ENCODE data around the gene CTIF. TPM values are rescaled to one million over a fixed set of nuclear protein-coding genes. Genes with fewer than 3 reads are reported as not detected.

The CTIF gene
- total and polyA plus RNA-seq, 2 experiments from 2014 or later, result 22.1 to 27.9 TPM

GRCh38 chr18:48862132-48862531 is 323.3 kb downstream of the CTIF start:
- Histone ChIP-seq H3K4me3 (no peak overlapping the region), H2AFZ (no peak overlapping the region), H3K4me1 (ENCODE audit: insufficient read depth) (peaks cover 18% of the 10 kb centered on the region), H3K9me2 (replicated peaks; ENCODE audit: insufficient read depth) (no peaks in the 10 kb centered on the region), H3K27me3 (no peaks in the 10 kb centered on the region), H3K4me2 (no peak overlapping the region), H3K36me3 (replicated peaks; ENCODE audit: insufficient read depth, low read depth) (no peaks in the 10 kb centered on the region), H3K79me2 (no peaks in the 10 kb centered on the region), H4K20me1 (ENCODE audit: insufficient read depth, poor library complexity, severe bottlenecking) (no peaks in the 10 kb centered on the region), H3K27ac (no peak overlapping the region), H3K9me3 (ENCODE audit: low read depth) (no peaks in the 10 kb centered on the region)
- WGBS (ENCODE audit: low lambda C conversion rate, missing lambda C conversion rate), result 79% methylated on average over 16 of the region's 16 CpGs
- DNase-seq (ENCODE audit: low spot score), result no peak
- TF ChIP-seq CTCF (IDR thresholded peaks at IDR 0.05; ENCODE audit: poor library complexity), result no peak
- TF ChIP-seq EZH2phosphoT487 (IDR thresholded peaks at IDR 0.05; ENCODE audit: low read depth, severe bottlenecking, unreplicated experiment), result no peak
- no peak for TF ChIP-seq EZH2 (IDR thresholded peaks at IDR 0.05; ENCODE audit: borderline replicate concordance)

- Histone ChIP-seq H3K4me2 (no peak overlapping the region), H3K9me3 (ENCODE audit: low read depth) (no peaks in the 10 kb centered on the region), H3K4me1 (ENCODE audit: insufficient read depth) (peaks cover 18% of the 10 kb centered on the region), H2AFZ (no peak overlapping the region), H4K20me1 (ENCODE audit: insufficient read depth, poor library complexity, severe bottlenecking) (no peaks in the 10 kb centered on the region), H3K36me3 (replicated peaks; ENCODE audit: insufficient read depth, low read depth) (no peaks in the 10 kb centered on the region), H3K27me3 (no peaks in the 10 kb centered on the region), H3K9me2 (replicated peaks; ENCODE audit: insufficient read depth) (no peaks in the 10 kb centered on the region), H3K27ac (no peak overlapping the region), H3K4me3 (no peak overlapping the region), H3K79me2 (no peaks in the 10 kb centered on the region)
- WGBS (ENCODE audit: low lambda C conversion rate, missing lambda C conversion rate), result 93% methylated on average over 22 of the region's 22 CpGs
- DNase-seq (ENCODE audit: low spot score), result no peak
- TF ChIP-seq EZH2phosphoT487 (IDR thresholded peaks at IDR 0.05; ENCODE audit: low read depth, severe bottlenecking, unreplicated experiment), result no peak
- no peak for TF ChIP-seq EZH2 (IDR thresholded peaks at IDR 0.05; ENCODE audit: borderline replicate concordance)
- no peak for TF ChIP-seq CTCF (IDR thresholded peaks at IDR 0.05; ENCODE audit: poor library complexity)
These were observed 323.9 kb downstream of the CTIF start for GRCh38 chr18:48862678-48863270.

GRCh38 chr18:48863432-48864065 is 324.7 kb downstream of the CTIF start:
- no peaks in the 10 kb centered on the region for H3K9me2 ChIP-seq (replicated peaks; ENCODE audit: insufficient read depth)
- no peaks in the 10 kb centered on the region for H3K36me3 ChIP-seq (replicated peaks; ENCODE audit: insufficient read depth, low read depth)
- TF ChIP-seq CTCF (IDR thresholded peaks at IDR 0.05; ENCODE audit: poor library complexity) (no peak), EZH2phosphoT487 (IDR thresholded peaks at IDR 0.05; ENCODE audit: low read depth, severe bottlenecking, unreplicated experiment) (no peak), EZH2 (IDR thresholded peaks at IDR 0.05; ENCODE audit: borderline replicate concordance) (no peak)
- no peaks in the 10 kb centered on the region for H3K79me2 ChIP-seq
- no peak overlapping the region for H3K4me3 ChIP-seq
- WGBS (ENCODE audit: low lambda C conversion rate, missing lambda C conversion rate), result 98% methylated on average over 8 of the region's 8 CpGs
- peaks cover 21% of the 10 kb centered on the region for H3K4me1 ChIP-seq (ENCODE audit: insufficient read depth)
- H4K20me1 ChIP-seq (ENCODE audit: insufficient read depth, poor library complexity, severe bottlenecking), result no peaks in the 10 kb centered on the region
- H2AFZ ChIP-seq, result no peak overlapping the region
- no peaks in the 10 kb centered on the region for H3K27me3 ChIP-seq
- H3K4me2 ChIP-seq, result no peak overlapping the region
- no peak overlapping the region for H3K27ac ChIP-seq
- no peaks in the 10 kb centered on the region for H3K9me3 ChIP-seq (ENCODE audit: low read depth)
- DNase-seq (ENCODE audit: low spot score), result no peak

Data from hepatocyte (in vitro differentiated cells).